MV-4-11 (cell line): Measurements from ENCODE around the gene LRRC59.
"Not testable (repeated sequence)": the region's sequence is repeated elsewhere in the genome, so short reads cannot be mapped to it uniquely, and the experiment has no call there.

ENCODE experiments used
- DNase-seq: peaks from one replicate; lab custom pipeline; 2025; lab: John Stamatoyannopoulos, UW

The LRRC59 gene

GRCh38 chr17:50347117-50347893 lies 50.0 kb downstream of the LRRC59 start:
- no peak for DNase-seq

- no peak for DNase-seq
These were observed 50.8 kb downstream of the LRRC59 start for GRCh38 chr17:50346313-50347116.

GRCh38 chr17:50345432-50346312 lies 51.7 kb downstream of the LRRC59 start, which contains the start of gene XYLT2:
Gene XYLT2 (plus strand): TSS chr17:50346126. CDS start chr17:50346141, 15 bp downstream.
- DNase-seq: peak; percentile 64

- DNase-seq: peak; percentile 57
These were observed 52.5 kb downstream of the LRRC59 start for GRCh38 chr17:50344731-50345365.

- DNase-seq: no peak
These were observed 57.9 kb downstream of the LRRC59 start for GRCh38 chr17:50339381-50339780.

GRCh38 chr17:50338645-50339044 lies 58.7 kb downstream of the LRRC59 start:
- no peak for DNase-seq

- DNase-seq: no peak
These were observed 59.4 kb downstream of the LRRC59 start for GRCh38 chr17:50337956-50338355.

- not testable (repeated sequence) for DNase-seq
These were observed 63.8 kb downstream of the LRRC59 start for GRCh38 chr17:50333291-50334057.

- DNase-seq: peak; percentile 21
These were observed 65.1 kb downstream of the LRRC59 start for GRCh38 chr17:50332196-50332595.
